A673 (cell line): Measurements from ENCODE around the gene MAP6. TPM values are rescaled to one million over a fixed set of nuclear protein-coding genes. Genes with fewer than 3 reads are reported as not detected.
A peak's percentile ranks its signal among the peaks of the same experiment; 100 is the strongest.

Experiments used
- BruUV-seq: library from RNA; stranded (reverse); fragments of 400-500 nt; replicated peaks from 2 replicates; lab custom pipeline; 2021; lab: Mats Ljungman, UMichigan
- CTCF ChIA-PET: fragments of 300-600 bp; sonication (Branson Sonifier 250); formaldehyde crosslinking; loops from one replicate; lab custom pipeline; 2022; ENCODE audit warnings: antibody characterized with exemption; lab: Charles Lee
- POLR2A ChIA-PET: fragments of 300-600 bp; sonication (Branson Sonifier 250); formaldehyde crosslinking; loops from one replicate; lab custom pipeline; 2022; ENCODE audit warnings: antibody characterized with exemption; ENCODE audit not compliant: low non-redundant PET; lab: Charles Lee
- DNase-seq: peaks from one replicate; pipeline ENCODE4 v3.0.0-alpha.2; 2015; ENCODE audit warnings: low spot score
- H3K27ac ChIP-seq: fragments of 200-600 bp; sonication (generic); 2 replicates; pipeline ENCODE4 v1.5.1; 2016; ENCODE audit warnings: mixed run types, low read depth, mild to moderate bottlenecking, mixed read lengths, antibody characterized with exemption, low read length; ENCODE audit not compliant: poor library complexity, severe bottlenecking
- H3K27me3 ChIP-seq: fragments of 200-600 bp; sonication (generic); replicated peaks from 2 replicates; pipeline ENCODE4 v1.6.1; 2017; ENCODE audit warnings: mixed run types, low read depth, mild to moderate bottlenecking, mixed read lengths, antibody characterized with exemption, low read length; ENCODE audit not compliant: insufficient read depth, poor library complexity
- H3K36me3 ChIP-seq: fragments of 200-600 bp; sonication (generic); 2 replicates; pipeline ENCODE4 v1.6.1; 2016; ENCODE audit warnings: mixed run types, mild to moderate bottlenecking, mixed read lengths, antibody characterized with exemption, low read length; ENCODE audit not compliant: insufficient read depth, poor library complexity, severe bottlenecking
- H3K4me1 ChIP-seq: fragments of 200-600 bp; sonication (generic); 2 replicates; pipeline ENCODE4 v1.6.1; 2017; ENCODE audit warnings: mixed run types, mild to moderate bottlenecking, mixed read lengths, antibody characterized with exemption, low read length; ENCODE audit not compliant: insufficient read depth, poor library complexity, severe bottlenecking
- H3K4me3 ChIP-seq: fragments of 200-600 bp; sonication (generic); 2 replicates; pipeline ENCODE4 v1.5.1; 2016; ENCODE audit warnings: low read depth, mixed run types, mild to moderate bottlenecking, mixed read lengths, low read length; ENCODE audit not compliant: poor library complexity, severe bottlenecking
- H3K9me3 ChIP-seq: fragments of 200-600 bp; sonication (generic); 2 replicates; pipeline ENCODE4 v1.6.1; 2016; ENCODE audit warnings: mixed run types, low read depth, mild to moderate bottlenecking, mixed read lengths, antibody characterized with exemption, low read length; ENCODE audit not compliant: poor library complexity, severe bottlenecking
- EZH2 ChIP-seq: fragments of 200-600 bp; sonication (generic); IDR thresholded peaks from 2 replicates; pipeline ENCODE4 v1.6.1; 2017; ENCODE audit warnings: borderline replicate concordance, low read depth, mild to moderate bottlenecking, mixed read lengths, antibody characterized with exemption, low read length; ENCODE audit not compliant: poor library complexity, severe bottlenecking
- intact Hi-C: fragments of 100-400 bp; cut with micrococcal nuclease; formaldehyde crosslinking; loops from one replicate; pipeline ENCODE4 v1.10.0; 2022; ENCODE audit not compliant: unreplicated experiment
- total RNA-seq: library from RNA; stranded (reverse); gene quantifications from 2 replicates; pipeline ENCODE4 v1.2.3, GENCODE V29; 2021
- TF ChIP-seq, protein P1 (sequence below): fragments of 300-800, 200-600 bp; sonication (generic); conservative IDR thresholded peaks from 2 replicates; pipeline ENCODE4 v1.5.1; 2017; ENCODE audit warnings: low read depth, mild to moderate bottlenecking, antibody characterized with exemption, low read length, moderate library complexity, mixed read lengths

Gene MAP6
- total RNA-seq, 1 experiment from 2014 or later = not detected

DNA sequence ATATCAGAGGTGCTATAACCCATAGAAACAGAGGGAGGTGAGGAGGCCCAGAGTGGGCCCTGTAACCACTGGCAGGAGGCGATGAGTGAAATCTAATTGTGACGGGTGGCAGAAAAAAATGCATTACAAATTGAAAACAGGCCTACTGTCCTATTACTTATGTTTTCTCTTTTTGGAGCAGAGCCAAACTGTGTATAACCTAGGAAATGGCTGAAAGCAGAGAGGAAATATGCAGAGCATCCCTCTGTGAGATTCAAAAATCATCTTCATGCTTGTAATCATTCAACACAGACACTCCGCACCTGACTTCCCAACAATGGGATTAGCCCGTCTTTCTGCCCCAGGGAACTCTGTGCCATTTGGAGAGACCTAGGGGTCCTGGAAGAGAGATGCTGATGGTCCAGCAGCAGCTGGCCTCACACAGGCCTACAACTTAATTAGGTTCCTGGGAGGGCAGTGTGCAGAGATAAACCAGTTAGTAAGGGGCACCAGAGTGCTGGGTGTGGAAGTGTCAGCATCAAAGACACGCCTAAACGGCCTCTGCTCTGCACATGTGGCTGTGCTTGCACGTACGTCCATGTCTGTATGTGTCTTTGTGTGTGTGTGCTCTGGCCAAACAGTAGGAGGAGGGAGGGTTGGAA lies 41.8 kb downstream of the MAP6 start:
- TF ChIP-seq EZH2 = no peak
- TF ChIP-seq, protein P1, sequence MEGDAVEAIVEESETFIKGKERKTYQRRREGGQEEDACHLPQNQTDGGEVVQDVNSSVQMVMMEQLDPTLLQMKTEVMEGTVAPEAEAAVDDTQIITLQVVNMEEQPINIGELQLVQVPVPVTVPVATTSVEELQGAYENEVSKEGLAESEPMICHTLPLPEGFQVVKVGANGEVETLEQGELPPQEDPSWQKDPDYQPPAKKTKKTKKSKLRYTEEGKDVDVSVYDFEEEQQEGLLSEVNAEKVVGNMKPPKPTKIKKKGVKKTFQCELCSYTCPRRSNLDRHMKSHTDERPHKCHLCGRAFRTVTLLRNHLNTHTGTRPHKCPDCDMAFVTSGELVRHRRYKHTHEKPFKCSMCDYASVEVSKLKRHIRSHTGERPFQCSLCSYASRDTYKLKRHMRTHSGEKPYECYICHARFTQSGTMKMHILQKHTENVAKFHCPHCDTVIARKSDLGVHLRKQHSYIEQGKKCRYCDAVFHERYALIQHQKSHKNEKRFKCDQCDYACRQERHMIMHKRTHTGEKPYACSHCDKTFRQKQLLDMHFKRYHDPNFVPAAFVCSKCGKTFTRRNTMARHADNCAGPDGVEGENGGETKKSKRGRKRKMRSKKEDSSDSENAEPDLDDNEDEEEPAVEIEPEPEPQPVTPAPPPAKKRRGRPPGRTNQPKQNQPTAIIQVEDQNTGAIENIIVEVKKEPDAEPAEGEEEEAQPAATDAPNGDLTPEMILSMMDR = no peak
- no peak overlapping the region for H3K4me3 ChIP-seq
- peaks cover 15% of the 10 kb centered on the region for H3K4me1 ChIP-seq
- ChIA-PET POLR2A (no interaction called here), CTCF (no interaction called here)
- H3K9me3 ChIP-seq = no peaks in the 10 kb centered on the region
- H3K27ac ChIP-seq = no peak overlapping the region
- H3K36me3 ChIP-seq = no peaks in the 10 kb centered on the region
- BruUV-seq = no TSS peak
- peak; percentile 65 for DNase-seq
- H3K27me3 ChIP-seq = no peaks in the 10 kb centered on the region
- intact Hi-C loops = no loop called here

DNA sequence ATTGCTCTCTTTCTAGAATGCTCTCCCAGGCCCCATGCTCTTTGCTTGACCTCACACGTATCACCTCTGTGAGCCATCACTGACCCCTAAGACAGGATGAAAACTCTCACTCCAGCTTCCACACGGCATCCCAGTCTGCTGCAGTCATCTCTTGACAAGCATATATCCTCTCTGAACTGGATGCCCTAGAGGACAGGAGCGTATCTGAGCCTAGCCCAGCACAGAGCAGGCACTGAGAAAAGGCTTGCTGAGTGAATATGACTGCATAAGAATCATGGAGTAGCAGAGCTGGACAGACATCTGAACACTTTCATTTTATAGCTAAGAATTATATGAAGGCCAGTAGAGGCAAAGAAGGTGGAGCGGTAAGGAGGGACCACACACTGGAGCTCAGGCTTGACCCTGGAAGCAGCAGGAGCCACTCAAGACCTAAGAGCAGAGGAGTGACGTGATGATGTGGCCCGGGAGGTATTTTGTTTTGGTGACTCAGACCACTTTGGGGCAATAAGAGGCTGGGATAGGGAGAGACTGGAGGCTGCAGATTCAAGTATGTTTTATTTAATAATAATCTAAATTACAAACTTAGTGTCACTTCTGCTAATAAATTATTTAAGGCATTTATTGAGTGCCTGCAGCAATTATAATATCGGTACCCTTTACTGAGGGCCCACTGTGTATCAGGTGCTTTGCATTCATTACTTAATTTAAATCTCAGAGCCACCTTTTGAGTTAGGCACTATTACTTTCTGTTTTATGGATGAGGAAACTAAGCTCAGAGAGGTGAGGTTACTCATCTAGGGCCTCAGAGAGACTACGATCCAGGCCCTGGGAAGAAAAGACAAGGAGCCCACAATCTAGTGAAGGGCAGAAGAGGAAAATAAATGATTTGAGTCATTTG lies 42.6 kb downstream of the MAP6 start:
- Histone ChIP-seq H3K4me1 (peaks cover 15% of the 10 kb centered on the region), H3K27me3 (no peaks in the 10 kb centered on the region), H3K27ac (no peak overlapping the region), H3K4me3 (no peak overlapping the region), H3K9me3 (no peaks in the 10 kb centered on the region), H3K36me3 (no peaks in the 10 kb centered on the region)
- ChIA-PET POLR2A (no interaction called here), CTCF (no interaction called here)
- intact Hi-C loops = no loop called here
- TF ChIP-seq EZH2 = no peak
- TF ChIP-seq, protein P1 = no peak
- DNase-seq = no peak
- no TSS peak for BruUV-seq

DNA sequence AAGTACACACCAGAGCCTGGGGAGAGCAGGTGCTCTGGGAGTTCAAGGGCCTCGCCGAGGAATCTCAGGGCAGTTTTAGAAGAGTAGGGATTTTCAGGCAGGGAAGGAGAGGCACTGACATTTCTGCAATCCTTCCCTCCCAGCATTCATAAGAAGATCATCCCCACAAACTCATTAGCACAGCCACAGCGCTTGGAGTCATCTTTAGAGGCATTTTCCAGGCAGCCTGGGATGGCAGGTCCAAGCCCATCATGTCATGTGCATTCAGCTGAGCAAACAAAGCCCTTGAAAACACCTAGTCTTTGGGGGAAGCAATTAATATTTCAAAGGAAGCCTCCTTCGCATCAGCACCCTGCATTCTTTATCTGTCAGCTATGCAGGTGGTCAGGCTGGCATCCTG lies 43.8 kb downstream of the MAP6 start:
- intact Hi-C loops = no loop called here
- DNase-seq = no peak
- H3K36me3 ChIP-seq = no peaks in the 10 kb centered on the region
- ChIA-PET POLR2A (no interaction called here), CTCF (no interaction called here)
- H3K4me3 ChIP-seq = no peak overlapping the region
- peaks cover 15% of the 10 kb centered on the region for H3K4me1 ChIP-seq
- H3K27me3 ChIP-seq = no peaks in the 10 kb centered on the region
- no peak for TF ChIP-seq EZH2
- TF ChIP-seq, protein P1 = no peak
- H3K27ac ChIP-seq = no peak overlapping the region
- no peaks in the 10 kb centered on the region for H3K9me3 ChIP-seq
- BruUV-seq = no TSS peak
